Measurements from ENCODE around the gene NCKAP5. TPM values are rescaled to one million over a fixed set of nuclear protein-coding genes. Genes with fewer than 3 reads are reported as not detected.

The NCKAP5 gene
- total RNA-seq, 1 donor from 2014 or later: 7.9 TPM

DNA sequence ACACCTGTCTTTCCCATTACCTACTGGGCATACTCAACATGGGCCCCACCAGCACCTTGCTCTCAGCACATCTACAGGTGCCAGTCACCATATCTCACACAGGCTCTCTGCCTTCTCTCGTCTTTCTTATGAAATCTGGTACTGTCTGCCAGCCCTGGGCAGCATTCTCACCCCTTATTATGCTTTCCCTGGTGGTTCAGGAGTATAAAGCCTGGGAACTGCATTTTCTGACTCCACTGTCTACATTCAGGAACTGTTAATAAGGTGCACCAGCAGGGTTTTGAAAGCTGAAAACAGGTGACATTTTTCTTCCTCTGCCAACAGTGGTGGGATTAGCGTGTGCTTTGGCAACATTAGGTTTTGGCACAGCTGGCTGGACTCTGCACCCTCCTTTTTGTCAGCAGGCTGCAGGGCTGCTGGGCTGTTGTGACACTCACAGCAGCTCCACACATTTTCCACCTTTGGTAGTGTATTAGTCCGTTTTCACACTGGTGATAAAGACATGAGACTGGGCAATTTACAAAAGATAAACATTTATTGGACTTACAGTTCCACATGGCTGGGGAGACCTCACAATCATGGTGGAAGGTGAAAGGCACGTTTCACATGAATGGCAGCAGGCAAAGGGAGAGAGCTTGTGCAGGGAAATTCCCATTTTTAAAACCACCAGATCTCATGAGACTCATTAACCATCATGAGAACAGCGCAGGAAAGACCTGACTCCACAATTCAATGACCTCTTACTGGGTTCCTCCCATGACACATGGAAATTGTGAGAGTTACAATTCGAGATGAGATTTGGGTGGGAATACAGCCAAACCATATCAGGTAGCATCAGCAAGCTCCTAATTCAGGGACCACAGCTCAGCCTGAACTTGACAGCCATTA lies 555.2 kb downstream of the NCKAP5 start:
- DNase-seq (ENCODE audit: low spot score): no peak

DNA sequence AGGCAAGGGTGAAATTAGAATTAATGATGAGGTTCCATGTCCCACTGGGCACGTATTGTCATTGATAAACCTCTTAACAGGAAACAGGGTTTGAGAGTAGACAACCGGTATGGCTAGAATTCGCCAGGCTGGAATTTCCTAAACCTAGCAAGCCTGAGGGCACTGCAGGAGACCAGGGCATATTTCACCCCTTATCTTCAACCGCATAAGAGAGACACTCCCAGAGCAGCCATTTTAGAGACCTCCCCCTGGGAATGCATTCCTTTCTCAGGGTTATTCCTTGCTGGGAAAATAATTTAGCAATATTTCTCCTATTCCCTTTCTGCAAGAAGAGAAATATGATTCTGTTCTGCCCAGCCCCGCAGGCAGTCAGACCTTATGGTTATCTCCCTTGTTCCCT lies 563.6 kb downstream of the NCKAP5 start:
- no peak for DNase-seq (ENCODE audit: low spot score)

DNA sequence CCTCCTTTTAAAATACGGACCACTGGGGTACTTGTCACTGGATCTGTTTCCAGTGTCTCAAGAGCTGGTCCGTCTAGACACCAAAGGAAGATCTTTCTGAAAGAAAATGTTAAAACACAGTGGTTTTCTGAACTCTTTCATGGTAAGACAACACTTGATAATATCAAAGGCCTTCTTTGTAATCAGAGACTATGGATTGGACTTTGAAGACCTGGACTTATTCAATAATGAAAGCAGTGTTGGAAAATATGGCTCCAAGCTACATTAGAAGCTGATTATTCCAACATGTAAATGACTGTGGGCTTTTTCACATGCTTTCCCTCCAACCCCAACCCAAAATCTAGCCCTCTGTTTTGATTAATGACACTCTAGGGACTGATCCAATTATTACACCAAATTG lies 568.8 kb downstream of the NCKAP5 start:
- no peak for DNase-seq (ENCODE audit: low spot score)

DNA sequence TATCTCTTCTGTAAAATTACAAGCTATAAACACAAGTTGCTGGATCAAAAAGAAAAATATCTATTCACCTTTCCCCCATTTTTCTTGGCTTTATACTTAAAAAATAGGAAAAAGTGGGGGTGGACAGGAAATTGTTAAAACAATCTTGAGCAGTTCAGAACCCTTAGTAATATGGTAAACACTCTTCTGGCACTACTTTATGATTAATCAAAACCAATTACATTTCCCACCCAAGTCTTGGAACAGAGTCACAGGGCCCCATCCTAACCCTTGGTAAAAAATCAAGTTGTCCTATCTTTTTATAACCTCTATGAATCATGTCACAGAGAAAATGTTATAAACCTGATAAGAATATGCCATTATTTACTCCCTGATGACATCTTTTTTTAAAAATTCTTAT lies 570.0 kb downstream of the NCKAP5 start:
- DNase-seq (ENCODE audit: low spot score): no peak

DNA sequence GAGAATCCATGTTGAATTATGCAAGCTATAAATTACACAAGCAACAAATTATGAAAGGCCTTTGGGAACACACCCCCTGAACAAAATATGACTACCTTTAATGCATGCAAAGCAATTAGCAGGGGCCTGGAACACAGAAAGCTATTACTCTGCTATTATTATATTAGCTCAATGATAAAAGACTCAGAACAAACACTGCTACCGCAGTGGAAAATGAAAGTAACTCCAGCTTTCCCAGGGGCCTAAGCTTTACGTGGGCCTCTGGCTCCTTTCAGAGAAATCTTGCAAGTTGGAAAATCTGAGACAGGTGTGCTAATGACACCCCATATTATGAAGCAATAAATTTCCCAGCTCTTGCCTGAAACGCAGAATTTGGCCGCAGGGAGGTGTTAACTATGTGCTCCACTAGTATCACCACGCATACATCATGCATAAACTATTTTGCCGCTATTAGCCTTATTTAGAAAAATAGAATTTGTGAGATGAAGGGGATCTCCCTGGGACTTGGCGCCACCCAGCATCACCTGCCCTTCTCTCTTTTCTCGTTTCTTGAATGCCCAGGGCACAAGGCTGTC lies 576.7 kb downstream of the NCKAP5 start:
- DNase-seq (ENCODE audit: low spot score): no peak

DNA sequence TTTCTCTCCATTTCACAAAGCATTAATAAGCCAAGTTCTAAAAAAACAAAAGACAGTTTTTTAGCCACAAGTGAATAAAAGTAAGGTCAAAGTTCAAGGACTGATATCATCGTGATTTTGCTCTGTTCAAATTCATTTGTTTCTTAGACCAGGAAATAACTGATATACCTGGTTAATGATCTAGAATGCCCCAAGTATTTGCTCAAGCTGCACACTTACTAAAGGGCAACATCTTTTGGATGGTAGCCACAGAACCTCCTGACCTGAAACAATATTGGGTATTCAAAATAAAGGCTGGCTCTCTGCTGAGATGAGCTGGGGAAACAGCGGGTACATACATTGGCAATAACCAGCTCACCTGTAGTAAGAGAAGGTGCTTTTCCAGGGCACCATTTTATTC lies 583.5 kb downstream of the NCKAP5 start:
- no peak for DNase-seq (ENCODE audit: low spot score)

DNA sequence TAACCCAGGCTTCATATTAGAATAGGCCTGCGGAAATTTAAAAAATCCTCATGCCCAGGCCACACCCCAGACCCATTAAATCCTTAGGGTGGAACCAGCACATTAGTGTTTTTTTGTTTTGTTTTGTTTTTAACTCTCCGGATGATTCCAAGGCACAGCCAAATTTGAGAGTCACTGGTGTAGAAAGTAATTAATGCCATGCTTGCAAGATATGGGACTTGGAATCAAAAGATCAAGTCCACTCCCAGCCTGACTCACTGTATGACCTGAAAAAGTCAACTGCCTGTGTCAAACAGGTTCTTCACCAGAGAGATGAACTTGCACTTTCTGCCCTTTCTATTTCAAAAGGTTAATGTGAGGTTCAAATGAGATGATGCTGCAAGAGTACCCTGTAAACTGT lies 588.0 kb downstream of the NCKAP5 start:
- DNase-seq (ENCODE audit: low spot score): no peak

DNA sequence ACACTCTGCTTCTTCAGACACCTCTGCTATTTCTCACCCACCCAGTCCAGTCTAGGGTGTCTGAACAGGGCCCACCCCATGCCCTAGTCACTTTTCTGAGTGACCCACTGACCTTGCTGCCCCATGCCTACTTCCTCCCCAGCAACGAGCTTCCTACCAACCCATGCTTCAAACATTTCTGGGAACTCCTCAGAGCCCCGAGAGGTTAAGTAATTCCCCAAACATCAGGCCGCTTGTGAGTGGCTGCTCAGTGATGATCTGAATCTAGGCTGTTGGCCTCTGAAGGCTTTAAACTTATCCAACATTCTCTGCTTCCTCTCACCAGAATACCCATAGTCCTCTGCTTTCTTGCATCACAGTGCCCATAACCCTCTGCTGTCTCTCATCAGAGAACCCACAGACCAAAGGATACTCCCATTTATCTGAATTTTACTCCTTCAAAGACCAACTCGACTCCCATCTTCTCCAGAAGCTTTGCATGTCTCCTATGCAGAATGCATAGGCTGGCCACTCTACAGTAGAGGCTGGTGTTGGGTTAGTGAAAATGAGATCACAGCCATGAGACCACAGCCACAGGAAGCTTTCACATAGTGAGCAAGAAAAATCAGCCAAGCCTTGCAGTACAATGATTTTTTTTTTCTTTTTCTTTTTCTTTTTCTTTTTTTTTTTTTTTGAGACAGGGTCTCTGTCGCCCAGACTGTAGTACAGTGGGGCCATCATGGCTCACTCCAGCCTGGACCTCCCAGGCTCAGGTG lies 588.7 kb downstream of the NCKAP5 start:
- no peak for DNase-seq (ENCODE audit: low spot score)

DNA sequence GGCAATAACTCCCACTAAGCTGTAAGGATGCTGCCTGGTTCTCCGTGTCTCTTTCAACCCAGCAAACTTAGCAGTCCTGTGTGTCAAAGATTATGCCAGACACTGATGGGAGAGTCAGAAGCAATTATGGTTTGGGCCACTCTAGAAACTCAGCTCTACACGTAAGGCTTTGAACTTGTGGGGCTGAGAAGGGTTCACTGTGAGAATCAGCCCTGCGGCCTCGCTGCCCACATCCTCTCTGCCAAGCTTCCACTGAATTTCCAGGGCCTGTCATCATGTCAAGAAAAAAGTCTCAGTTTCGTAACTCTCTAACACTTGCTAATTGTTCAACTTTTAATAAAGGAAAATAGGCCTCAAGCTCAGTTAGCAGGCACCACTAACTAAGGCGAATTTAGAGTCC lies 589.4 kb downstream of the NCKAP5 start:
- no peak for DNase-seq (ENCODE audit: low spot score)

DNA sequence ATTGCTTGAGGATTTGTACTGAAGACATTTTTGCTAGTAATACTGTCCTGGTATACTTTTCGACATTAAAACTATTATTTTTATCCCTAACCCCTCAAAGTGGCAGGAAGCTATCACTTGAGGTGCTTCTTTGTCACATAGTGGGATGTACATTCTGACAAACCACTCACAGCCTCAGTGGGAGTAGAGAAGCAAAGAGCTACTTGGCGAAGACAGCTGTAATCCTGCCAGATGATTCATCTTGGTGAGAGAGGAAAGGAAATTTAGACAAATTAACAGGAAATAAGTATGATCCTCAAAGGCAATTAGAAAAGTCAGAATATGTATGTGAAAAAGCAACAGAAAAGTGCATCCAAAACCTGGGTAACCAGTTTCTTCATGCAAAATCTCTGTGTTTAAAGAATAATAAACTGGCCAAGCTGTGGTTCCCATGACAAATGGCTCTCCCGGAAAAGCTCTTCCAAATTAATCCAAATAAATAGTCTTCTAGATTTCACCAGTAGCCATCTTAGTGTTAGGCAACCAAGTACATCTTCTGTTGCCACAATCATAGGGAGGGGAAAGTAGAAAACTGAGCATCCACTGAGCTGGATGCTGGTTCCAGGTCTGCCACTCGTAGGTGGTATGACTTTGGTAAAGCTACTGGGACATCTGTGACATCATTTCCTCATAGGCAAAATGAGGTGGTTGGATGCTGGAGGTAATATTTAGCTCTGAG lies 590.3 kb downstream of the NCKAP5 start:
- no peak for DNase-seq (ENCODE audit: low spot score)

DNA sequence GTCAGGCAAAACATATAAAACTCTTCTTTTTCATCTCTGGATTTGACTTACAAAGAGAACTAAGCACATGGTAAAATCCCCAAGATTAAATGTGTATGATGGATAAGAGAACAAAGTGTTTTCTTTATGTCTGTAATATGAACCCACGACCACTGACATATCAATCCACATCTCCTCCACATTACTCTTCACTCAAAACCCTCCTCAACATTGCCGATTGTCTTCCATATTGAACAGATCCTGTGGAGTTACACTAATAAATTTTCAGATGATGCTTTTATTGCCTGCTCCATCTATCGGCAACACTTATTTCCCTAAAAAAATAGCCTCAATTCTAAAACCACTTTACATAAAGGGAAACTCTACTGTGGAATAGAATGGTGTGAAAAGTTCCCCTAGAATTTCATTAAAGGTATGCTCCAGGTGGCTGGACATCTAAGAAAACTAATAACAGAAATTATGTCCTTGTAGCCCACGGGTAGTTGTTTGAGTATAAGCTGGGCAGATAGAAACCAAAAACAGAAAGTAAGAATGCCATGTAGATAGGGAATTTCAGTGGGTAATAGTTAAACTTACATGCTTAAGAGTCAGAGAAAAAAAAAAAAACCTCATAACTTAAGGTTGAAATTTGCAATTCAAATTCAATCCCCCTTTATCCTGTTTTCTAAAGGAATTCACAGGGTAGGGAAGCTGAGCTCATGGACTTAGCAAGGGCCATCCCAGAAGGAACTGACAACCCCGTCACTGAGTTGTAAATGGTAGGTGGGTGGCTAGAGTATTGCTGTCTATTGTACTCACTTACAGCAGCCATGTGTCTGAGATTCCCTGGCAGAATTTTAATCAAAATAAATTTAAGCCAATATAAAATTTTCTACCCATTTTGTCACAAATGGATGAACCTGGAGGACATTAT lies 592.8 kb downstream of the NCKAP5 start:
- DNase-seq (ENCODE audit: low spot score): no peak

DNA sequence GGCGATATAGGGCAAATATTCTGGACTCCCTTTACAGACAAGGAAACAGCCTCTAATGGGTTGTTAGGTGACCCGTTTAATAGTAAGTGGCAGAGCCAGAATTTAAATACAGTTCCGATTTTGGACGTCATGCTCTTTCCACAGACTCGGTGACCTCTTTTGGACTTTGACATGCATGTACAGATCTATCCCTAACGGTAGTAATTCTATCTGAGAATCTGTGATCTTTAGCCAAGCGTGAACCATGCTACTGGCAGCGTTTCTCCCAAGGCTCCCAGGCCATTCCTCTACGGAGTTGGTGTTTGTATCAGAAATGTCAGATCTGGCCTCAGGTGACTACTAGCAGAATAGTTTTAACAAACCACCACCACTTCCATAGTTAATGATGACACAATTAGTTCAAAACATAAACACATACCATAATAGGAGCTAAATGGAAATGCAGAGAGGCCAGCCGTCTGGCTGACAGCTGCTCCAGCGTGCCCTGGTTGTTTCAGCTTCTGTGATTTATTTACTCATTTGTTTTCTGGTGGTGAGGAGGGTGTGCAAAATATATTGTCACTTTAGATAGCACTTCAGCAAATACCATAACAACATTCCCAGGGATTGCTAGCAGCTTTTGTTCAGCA lies 593.7 kb downstream of the NCKAP5 start:
- no peak for DNase-seq (ENCODE audit: low spot score)

DNA sequence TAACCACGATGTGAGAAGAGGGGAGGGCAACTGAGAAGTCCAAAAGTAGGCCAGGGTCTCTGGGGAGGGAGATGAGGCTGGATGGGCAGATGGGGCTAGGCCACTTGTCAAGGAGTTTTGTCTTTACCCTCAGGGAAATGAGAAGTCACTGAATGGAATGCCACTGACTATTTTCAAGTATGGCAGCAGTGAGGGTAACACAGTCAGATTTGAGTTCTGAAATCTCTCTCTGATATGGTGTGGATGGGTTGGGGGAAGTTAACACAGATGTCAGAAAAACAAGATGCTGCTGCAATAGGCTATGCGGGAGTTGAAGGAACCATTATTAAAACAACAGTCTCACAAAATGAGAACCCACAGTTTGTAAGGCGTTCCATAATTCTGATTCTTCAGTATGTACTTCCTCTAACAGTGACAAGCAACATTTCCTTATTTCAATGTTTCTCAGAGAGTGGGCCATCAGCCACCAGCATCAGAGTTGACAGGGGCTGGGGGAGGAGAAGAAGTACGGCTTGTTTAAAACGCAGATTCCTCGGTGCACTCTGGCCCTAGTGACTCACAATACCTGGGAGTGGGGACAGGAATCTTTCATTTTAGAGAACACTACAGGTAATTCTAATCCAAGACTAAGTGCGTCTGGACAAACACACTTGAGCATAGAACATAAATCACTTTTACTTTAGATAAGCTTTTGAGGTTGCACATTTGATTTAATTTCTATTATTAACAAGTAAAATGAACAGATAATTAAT lies 596.8 kb downstream of the NCKAP5 start:
- no peak for DNase-seq (ENCODE audit: low spot score)

DNA sequence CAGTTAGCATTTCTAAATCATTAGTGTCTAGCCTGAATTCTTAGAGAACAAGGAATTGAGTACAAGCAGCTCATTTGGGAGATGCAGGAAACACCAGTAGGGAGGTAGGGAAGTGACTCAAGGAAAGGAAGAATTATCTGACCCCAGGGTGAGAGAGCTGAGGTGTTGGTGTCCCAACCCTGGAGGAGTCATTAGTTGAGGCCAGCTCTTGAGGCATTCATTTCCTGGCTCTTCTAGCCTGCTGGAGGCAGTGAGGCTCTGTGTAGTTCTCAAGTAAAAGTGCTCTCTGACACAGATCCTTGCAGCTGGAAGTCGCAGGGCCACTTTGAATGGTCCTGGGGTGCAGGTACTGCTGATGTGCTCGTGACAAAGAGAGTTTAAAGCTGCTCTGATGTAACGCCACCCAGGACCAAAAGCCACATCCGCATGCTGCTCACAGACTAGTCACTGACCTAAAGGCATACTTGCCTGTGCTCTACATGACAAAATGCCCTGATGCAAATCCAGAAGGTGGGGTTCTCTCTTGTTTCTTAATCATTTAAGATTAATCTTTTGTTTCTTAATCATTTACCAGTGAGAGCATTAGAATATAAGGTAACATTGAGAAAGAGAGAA lies 598.8 kb downstream of the NCKAP5 start:
- DNase-seq (ENCODE audit: low spot score): no peak

DNA sequence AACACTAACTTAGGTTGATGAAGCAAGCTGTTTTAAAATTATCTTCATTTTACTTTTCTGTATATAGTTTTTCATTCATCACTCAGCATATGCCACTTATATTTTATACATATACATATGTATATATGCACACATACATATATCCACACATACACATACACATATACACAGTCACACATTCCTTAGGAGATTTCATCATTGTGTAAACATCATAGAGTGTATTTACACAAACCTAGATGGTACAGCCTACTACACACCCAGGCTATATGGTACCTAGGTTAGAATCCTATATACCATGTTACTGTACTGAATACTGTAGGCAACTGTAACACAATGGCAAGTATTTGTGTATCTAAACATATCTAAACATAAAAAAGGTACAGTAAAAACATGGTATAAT lies 602.8 kb downstream of the NCKAP5 start:
- no peak for DNase-seq (ENCODE audit: low spot score)

DNA sequence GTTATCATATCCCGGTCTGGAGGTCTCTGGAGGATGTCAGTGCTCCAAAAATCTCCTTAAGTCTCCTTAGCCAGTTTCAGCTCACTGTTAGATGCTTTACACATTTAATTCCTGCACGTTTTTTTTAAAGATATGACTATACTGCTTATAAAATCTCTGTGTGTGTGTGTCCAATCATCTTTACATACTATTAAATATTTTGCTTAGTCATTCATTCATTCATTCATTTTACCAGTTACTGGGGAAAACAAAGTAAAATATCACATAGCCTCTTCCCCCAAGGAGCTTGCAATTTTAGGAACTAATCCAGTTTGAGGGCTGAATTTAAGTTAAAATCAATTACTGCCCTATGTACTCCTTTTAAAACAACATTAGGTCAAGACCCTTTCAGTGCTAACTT lies 605.1 kb downstream of the NCKAP5 start:
- no peak for DNase-seq (ENCODE audit: low spot score)

DNA sequence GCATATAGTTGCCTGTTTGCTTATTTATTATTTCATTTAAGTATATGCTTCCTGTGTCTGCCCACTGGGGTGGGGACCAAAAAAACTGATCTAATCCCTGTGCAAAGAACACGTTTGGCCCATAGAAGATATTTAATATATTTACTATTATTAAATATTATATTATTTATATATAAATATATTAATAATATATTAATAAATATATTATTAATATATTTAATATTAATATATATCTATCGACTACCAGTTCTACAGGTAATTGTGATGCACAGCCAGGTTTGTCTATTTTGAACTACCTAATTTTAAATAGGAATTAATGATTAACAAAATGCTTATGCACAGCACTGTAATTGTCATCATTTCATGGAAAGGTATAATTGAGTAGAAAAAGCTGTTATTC lies 609.4 kb downstream of the NCKAP5 start:
- no peak for DNase-seq (ENCODE audit: low spot score)

DNA sequence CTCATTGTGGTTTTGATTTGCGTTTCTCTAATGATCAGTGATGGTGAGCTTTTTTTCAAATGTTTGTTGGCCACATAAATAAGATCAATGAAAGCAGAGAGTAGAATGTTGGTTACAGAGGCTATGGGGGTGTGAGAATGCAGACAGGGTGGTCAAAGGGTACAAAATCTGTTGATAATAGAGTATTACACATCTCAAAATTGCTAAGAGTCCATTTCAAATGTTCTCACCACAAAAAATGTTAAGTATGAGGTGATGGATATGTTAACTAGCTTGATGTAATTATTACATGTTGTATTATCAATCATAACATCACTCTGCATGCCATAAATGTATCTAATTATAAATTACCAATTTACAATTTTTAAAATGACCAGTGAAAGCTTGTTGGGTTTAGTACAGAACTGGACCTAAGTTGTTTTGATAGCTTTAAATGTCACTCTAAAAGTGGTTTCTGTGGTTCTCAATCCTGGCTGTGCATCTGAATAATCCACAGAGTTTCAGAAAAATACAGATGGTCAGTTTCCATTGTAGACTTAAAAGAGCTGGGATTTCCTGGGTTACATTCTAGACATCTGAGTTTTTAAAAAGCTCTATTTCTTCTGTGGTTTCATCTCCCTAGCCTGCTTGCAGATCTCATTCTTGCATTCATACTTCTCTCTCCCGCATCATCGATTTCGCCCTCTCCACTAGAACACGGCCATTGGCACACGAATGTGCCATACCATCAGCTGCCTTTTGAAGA lies 612.2 kb downstream of the NCKAP5 start:
- no peak for DNase-seq (ENCODE audit: low spot score)

DNA sequence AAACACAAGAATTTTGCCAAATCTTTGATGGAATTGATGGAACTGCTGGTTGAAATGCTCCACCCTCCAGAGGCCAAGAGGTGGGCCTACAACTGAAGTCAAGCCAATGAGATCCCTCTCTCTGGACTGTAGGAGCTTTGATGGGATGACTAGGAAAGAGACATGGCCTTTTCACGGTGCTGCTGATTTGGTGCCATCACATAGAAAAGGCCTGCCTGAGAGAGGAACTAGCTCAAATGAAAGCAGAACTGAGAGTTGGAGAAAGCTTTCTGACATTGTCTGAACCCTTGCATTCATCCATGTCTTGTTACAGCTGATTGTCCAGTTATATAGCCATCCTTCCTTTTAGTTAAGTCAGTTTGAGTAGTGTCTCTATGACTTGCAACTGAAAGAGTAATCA lies 614.5 kb downstream of the NCKAP5 start:
- DNase-seq (ENCODE audit: low spot score): no peak

Data from umbilical cord (tissue), 2 donors.